ENCODE measurements around the gene ANKRD45.
"Not testable (repeated sequence)": the region's sequence is repeated elsewhere in the genome, so short reads cannot be mapped to it uniquely, and the experiment has no call there.

Gene ANKRD45
- total RNA-seq, result 0 reads per million in 3 experiments

- no peak for DNase-seq
Observed at GRCh38 chr1:173669491-173669941, at the start of gene ANKRD45. ANKRD45 (minus strand) TSS chr1:173669851; CDS start chr1:173659418, 10,433 bp downstream.

GRCh38 chr1:173717238-173717637 lies 47.6 kb upstream of the ANKRD45 start:
- DNase-seq, result no peak

DNA sequence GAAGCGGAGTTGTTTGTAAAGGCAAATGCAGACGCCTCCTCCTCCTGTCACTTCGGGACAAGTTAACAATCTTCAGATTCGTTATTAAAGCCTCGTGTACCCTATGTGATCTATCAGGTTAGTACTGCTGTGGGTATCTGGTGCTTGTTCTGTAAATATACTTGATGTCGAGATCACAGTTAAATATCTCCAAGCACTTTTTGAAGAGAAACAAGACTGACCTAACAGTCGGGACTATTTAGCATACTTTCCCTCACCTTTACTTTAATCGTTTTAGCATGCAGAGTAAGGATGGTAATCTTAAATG lies 45.8 kb upstream of the ANKRD45 start:
- DNase-seq, result no peak

- DNase-seq, result peak; percentile 88
Observed at GRCh38 chr1:173714759-173715537, 45.3 kb upstream of the ANKRD45 start, which contains the start of gene KLHL20. KLHL20 (plus strand) TSS chr1:173714981; CDS start chr1:173716044, 1,063 bp downstream.

DNA sequence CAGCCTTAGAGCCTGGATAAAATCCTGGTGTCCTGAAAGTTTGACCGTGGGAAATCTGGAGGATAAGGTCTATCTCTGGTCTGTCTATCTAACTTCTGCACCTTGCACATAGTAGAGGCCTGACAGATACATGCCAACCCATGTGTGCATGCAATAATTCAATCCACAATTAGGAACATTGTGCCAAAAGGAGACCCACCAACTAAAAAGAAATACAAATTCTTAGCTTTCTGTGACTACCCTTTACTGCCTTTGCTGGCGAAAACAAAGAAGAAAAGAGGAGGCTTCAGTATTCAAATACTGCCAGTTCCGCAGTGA lies 44.7 kb upstream of the ANKRD45 start:
- DNase-seq, result no peak

GRCh38 chr1:173708787-173709186 lies 39.1 kb upstream of the ANKRD45 start:
- no peak for DNase-seq

DNA sequence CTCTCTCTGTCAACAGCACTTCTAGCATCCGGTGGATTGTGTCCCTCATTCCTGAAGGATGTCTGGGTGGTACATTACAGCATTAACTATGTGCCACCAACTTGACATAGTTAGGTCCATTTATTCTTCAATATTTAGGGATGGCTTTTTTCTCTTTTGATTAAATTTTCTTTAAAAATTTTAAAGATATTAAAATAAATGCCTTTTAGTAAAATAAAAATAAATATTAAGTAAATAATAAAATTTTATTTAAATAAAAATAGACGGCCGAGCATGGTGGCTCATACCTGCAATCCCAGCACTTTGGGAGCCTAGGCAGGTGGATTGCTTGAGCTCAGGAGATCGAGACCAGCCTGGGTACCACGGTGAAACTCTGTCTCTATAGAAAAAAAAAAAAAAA lies 35.5 kb upstream of the ANKRD45 start:
- no peak for DNase-seq

GRCh38 chr1:173702736-173703135 lies 33.1 kb upstream of the ANKRD45 start:
- no peak for DNase-seq

GRCh38 chr1:173701299-173701698 lies 31.6 kb upstream of the ANKRD45 start:
- DNase-seq, result not testable (repeated sequence)

- DNase-seq, result no peak
Observed at GRCh38 chr1:173693238-173693637, 23.6 kb upstream of the ANKRD45 start.

DNA sequence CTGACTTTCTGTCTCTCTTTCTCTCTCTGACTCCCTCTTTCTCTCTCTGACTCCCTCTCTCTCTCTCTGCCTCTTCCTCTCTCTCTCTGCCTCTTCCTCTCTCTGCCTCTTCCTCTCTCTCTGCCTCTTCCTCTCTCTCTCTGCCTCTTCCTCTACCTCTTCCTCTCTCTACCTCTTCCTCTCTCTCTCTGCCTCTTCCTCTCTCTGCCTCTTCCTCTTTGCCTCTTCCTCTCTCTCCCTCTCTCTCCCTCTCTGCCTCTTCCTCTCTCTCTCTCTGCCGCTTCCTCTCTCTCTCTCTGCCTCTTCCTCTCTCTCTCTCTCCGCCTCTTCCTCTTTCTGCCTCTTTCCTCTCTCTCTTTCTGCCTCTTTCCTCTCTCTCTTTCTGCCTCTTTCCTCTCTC lies 18.6 kb upstream of the ANKRD45 start:
- no peak for DNase-seq

GRCh38 chr1:173685121-173685520 lies 15.5 kb upstream of the ANKRD45 start:
- not testable (repeated sequence) for DNase-seq

GRCh38 chr1:173683838-173684237 lies 14.2 kb upstream of the ANKRD45 start:
- not testable (repeated sequence) for DNase-seq

DNA sequence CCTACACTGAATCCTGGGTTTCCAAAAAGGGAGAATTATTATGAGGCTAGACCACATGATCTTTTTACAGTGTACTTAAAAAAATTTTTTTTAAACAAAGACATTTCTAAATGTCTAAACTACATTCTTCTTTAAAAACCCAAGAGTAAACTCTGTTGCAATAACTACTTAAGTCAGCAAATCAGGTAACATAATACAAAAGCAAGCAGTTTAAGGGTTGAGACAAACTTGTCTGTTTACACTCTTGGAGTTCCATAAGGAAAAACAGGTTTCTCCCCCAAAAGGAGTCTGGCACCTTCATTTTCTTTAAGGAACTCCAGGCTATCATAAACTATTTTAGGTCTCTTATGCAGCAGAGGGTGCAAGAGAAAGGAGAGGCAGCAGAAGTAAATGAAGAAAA lies 12.5 kb upstream of the ANKRD45 start:
- no peak for DNase-seq

GRCh38 chr1:173680152-173680551 lies 10.5 kb upstream of the ANKRD45 start:
- DNase-seq, result not testable (repeated sequence)

GRCh38 chr1:173674496-173674895 lies 4.8 kb upstream of the ANKRD45 start:
- not testable (repeated sequence) for DNase-seq

- DNase-seq, result no peak
Observed at GRCh38 chr1:173666646-173667045, 3.0 kb downstream of the ANKRD45 start.

DNA sequence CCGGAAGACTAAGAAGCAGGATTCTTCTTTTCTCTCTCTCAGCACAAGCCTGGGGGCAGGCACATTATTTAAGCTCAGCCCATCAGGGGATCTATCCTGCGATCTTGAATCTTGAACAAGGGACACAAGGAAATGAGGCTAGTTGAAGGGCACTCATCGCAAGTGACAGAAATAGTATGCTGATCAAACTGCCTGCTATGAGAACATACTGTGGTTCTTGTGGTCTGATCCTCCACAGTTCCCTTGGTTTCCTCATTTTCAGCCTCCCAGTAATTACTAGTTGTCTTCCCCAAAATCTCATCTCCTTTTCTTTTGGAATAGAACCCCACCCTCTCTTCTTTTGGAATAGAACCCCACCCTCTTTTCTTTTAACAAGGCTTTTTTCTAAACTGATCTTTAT lies 6.5 kb downstream of the ANKRD45 start:
- DNase-seq, result no peak

- no peak for DNase-seq
Observed at GRCh38 chr1:173661763-173662162, 7.9 kb downstream of the ANKRD45 start.

GRCh38 chr1:173661271-173661670 lies 8.4 kb downstream of the ANKRD45 start:
- DNase-seq, result no peak

GRCh38 chr1:173660306-173660705 lies 9.3 kb downstream of the ANKRD45 start:
- DNase-seq, result no peak

GRCh38 chr1:173648880-173649605 lies 20.6 kb downstream of the ANKRD45 start:
- no peak for DNase-seq

DNA sequence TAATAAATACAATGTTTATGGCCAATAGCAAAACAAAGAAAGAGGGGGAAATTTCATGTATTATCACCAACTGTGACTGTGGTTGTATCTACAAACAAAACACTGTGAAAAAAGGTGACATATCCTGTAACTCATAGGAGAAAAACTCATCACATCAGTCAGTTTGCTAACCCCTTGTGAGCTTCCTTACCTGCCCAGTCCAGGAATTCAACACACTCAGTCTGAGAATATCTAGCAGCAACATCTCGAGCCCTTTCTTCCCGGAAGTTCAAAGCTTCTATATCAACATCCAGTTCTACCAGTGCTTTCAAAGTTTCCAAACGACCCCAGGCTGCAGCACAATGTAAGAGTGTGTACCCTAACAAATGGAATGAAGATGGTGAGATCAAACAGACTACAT lies 23.0 kb downstream of the ANKRD45 start:
- no peak for DNase-seq

GRCh38 chr1:173642450-173643139 lies 27.1 kb downstream of the ANKRD45 start:
- DNase-seq, result not testable (repeated sequence)
